Stimulated activated CD8-positive, alpha-beta memory T cell treated with anti-CD3 and anti-CD28 coated beads, Interleukin-7, amount 100 ng/mL, for 24 hours (primary cell): ENCODE measurements around the gene KCNMA1.

ENCODE experiments used
- DNase-seq: peaks from one replicate; pipeline ENCODE4 v3.0.0-alpha.2; 2020; ENCODE audit warnings: low read depth

The KCNMA1 gene

DNA sequence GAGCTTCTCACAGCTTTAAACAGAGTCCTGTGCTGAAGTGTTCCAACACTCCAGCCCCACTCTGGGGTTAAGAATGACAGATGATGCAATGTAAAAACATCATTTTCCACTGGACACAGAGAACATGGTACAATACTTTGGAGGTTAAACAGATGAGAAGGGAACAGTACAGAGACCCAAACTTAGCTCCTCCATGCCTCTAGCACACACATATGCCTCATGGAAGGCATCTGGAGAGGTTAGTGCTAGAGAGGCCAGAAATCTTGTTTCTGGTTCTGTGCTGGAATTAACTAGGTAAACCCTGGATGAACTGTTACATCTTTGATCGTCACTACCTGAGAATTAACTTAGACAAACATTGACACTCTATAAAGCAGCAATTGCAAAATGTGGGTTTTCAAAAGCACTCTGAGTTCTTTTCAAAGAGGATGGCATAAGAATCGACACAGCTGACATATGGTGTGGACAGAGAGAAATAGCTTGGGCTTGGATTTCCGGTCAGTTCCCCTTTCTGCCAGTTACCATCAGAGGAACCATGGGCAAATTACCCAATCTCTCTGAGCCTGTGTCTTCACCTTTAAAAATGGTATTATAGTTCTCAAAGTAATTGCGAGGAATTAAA lies 81.9 kb downstream of the KCNMA1 start:
- no peak for DNase-seq

DNA sequence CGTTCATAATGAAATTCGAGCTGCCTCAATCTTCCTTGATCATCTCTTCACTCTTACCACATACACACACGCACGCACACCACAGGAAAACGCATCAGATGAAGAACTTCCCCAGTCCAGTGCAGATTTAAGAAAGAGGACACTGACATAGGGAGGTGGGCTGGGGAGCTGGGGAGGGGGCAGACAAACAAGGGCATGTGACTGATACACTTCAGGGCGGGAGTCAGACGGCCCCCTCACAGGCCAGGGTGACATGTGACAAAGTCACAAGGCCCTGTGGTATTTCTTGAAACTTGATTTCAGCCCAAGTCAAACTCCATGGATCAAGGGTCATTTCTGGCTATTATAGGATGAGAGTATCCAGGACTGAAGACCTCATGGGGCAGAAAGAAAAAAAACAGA lies 82.6 kb downstream of the KCNMA1 start:
- no peak for DNase-seq

DNA sequence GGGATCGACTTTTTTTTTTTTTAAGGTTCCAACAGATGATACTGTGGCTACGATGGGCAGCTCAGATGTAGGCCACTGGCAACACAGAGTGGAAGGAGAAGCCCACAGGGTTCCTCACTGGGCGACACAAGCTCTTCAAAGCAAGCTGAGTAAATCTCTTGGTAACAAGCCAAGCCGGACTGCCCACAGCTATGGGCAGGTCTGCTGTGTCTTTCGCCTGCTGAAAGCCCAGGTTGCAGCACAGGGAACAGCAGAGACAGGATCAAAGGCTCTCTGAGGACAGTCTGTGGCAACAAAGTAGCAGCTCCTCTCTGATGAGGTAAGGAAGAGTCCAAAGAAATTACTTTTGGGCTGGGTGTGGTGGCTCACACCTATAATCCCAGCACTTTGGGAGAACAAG lies 83.6 kb downstream of the KCNMA1 start:
- no peak for DNase-seq

DNA sequence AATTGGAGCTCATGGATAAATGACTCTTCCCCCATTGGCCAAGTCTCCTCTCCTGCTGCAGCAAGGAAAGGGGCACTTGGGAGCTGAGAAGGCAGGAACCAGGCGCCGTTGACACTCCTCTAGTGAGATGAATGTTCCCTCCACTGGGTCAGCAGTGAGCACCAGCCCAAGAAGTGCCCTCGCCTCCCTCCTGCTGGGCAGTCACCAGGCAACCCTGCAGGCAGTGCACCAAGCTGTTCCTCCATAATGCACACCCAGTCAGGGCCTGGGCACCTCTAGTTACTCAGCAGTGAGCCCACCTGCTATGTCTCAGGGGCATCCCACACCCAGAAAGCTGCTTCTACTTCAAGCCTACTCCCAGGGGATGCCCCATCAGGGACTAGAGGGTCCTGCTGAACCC lies 84.3 kb downstream of the KCNMA1 start:
- DNase-seq, result no peak

DNA sequence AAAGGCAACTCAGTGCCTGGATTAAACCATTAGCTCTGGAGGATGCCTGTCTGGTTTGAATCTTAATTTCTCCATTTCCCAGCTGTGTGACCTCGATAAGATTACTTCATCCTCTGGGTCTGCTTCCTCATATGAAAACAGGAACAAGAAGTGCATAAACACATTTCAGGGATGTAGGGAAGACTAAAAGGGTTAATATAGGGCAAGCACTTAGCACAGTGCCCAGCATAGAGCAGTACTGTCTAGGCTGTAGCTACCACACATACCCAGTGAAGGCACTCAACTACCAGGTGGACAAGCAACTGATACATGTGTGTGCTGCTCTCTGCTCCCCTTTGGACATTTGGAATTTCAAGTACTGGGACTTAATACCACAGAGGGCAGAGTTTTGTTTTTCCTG lies 85.4 kb downstream of the KCNMA1 start:
- DNase-seq, result no peak

DNA sequence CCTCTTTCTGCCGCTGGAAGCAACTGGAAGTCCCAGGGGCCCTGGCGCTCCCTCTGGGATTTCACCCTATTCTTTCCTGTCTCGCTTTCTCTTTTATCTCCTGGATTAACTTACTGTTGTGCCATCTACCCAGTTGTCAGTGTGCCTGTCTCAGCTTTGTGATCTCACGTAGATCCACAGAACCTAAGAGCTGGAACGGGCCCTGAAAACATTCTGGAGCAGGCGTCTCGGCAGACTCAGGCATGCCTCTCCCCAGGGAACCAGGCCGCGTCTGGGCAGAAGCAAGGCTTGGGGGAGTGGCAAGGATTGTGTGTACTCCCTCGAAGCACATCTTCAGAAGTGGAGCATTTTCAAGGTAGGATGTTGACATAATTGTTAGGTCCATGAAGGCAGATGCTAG lies 87.2 kb downstream of the KCNMA1 start:
- no peak for DNase-seq

DNA sequence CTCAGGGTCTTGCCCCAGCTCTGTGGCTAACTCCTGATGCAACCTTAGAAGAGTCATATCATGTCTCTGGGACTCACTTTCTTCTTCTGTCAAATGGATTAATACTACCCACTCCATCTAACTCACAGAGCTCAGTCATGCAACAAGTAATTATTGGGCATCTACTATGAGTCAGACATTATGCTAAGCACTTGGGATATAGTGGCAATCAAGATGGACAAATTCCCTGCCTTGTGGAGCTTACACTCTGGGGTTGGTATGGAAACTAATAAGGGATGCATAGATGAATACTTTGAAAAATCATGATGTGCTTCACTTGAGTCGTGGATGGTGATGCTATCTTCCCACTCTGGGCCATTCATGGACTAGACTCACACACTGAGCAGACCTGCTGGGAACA lies 88.9 kb downstream of the KCNMA1 start:
- no peak for DNase-seq

DNA sequence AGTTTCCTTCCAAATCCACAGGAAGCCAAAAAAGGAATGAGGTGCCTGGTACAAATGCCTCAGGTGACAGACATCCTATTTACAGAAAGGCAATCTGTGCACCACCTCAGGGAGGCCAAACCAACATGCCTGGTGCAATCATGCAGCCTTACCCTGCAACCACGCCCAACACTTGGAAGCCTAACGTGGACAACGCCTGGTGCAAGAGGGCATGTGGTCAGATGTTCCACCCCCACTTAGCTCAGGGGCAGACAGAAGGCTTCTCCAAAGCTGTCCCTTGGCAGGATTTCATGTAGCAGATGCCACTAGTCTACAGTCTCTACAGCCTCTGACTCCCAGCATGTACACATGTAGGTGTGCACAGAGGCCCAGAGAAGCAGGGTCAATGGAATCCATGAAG lies 89.5 kb downstream of the KCNMA1 start:
- no peak for DNase-seq

DNA sequence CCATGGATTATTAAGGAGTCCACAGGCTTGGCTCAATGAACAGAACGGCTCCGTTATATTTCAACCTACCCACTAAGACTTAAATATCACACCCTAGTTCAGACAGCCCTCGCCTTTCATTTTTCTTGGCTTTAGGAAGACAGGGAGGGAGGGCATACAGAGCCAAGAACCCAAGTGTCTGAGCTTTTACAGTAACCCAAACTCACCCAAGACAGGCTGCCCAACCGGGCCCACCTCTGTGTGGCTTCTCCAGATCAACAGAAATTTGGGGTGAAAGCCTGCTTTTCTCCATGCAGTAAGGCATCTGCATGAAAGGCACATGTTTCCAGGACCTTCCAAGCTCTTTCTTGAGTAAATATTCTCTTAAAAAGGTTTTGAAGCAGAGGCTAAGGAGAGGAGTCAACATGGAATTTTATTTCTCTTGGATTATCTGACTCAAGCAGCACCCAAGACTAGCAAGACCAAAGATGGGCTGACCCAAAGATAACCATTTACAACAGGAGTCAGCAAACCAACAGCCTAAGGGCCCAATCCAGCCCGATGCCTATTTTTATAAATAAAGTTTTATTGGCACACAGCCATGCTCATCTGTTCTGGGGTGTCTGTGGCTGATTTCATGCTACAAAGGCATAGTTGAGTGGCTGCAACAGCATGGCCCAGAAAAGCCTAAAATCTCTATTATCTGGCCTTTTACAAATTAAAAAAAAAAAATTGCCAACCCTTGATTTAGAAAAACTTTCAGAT lies 90.1 kb downstream of the KCNMA1 start:
- no peak for DNase-seq

DNA sequence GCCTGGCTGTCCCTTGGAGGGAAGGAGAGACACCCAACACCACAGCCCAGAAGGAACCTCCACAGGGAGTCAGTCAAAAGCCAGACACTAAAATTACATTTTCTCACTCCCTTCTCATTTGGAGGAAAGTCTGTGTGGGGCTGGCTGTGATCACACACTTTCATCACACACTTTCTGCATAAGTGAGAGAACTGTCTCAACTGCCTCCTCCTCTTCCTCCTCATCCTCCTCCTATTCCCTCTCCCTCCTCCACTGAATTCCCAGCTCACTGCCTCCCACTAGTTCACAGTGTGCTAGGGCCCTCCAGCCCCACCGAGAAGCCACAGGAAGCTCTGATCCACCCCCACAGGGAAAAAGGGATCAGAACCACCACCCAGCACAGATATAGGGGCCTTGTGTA lies 91.6 kb downstream of the KCNMA1 start:
- DNase-seq, result no peak

DNA sequence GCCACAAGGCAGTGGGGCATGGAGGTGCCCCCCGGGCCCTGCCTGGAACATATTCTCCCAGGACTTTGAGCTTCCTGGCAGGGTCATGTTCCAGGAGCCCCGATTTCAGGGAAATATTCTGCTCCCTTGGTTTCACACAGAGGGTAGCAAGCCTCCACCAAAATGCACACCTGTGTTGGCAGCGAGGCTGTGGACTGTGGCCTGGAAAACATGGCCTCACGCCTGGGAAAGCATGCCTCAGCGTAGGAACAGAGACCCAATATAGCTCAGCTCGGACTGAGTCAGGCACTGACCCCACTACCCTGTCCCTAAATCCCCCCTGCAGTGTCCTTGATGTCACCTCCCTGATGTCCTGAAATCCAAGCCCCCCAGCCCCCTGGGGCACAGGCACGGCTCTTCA lies 92.0 kb downstream of the KCNMA1 start:
- no peak for DNase-seq

DNA sequence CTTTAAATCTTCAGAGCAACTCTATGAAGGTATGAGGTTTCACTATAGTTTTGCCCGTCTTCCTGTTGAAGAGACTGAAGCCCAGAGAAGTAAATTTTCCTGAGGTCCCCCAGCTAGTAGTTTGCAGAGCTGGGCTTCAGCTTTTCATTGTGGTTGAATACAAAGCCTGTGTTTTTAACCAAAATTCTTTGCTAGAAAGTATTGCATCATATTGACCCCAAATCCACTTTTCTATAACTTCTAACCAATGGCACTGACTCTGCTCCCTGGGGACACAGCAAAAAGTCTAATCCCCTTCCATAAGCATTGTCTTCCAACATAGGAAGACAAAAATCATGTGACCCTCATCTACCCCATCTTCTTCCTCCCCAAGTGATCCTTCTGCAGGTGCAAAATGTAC lies 93.0 kb downstream of the KCNMA1 start:
- no peak for DNase-seq

DNA sequence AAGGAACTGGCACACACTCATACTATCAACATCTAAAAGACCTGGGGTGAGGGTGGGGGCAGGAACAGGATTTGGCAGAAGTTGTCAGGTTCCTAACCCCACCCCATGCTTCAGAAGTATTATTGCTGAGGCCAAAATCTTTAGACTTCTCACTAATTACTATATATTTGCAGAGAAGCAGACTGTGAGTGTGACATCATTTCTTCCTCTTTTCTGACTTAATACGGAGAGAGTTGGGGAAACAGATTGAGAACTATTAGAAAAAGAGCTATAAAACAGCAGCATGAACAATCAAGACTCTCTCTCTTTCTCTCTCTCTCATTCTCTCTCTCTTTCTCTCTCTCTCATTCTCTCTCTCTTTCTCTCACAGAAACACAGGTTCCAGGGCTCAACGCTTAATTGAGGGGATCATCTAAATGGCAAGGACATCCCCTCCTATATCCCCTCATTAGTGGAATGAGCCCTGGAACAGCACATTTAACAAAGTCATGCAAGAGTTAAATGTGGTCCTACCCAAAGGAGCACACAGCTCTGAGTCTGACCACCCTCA lies 94.8 kb downstream of the KCNMA1 start:
- DNase-seq, result no peak

DNA sequence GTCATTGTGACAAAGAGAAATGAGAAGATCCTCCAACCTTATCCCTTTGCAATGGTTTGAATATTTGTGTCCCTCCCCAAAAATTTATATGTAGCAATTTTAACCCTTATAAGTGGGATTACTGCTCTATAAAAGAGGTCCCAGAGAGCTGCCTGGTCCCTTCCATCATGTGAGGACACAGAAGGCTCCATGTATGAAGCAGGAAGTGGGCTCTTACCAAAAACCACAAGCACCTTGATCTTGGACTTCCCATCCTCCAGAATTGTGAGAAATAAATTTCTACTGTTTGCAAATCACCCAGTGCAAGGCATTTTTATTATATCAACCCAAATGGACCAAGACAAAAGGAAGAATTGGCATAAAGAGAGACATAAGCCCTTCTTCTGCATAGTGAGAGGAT lies 95.7 kb downstream of the KCNMA1 start:
- no peak for DNase-seq

DNA sequence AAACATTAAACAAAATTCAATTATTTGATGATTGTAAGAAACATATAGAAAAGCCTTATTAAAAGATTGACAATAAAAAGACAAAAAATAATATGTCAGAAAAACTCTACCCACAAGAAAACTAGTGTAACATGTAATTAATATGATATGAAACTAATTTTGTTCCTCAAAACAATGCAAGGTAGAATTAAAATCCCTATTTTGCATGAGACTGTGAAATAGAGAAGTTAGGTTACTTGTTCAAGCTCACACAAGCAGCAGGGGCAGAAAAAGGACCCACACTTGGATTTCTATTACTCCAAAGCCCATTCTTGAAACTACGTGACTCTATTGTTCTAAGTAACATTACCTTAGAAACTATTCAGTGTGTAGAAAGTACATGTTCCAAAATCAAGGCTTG lies 96.4 kb downstream of the KCNMA1 start:
- DNase-seq, result no peak

DNA sequence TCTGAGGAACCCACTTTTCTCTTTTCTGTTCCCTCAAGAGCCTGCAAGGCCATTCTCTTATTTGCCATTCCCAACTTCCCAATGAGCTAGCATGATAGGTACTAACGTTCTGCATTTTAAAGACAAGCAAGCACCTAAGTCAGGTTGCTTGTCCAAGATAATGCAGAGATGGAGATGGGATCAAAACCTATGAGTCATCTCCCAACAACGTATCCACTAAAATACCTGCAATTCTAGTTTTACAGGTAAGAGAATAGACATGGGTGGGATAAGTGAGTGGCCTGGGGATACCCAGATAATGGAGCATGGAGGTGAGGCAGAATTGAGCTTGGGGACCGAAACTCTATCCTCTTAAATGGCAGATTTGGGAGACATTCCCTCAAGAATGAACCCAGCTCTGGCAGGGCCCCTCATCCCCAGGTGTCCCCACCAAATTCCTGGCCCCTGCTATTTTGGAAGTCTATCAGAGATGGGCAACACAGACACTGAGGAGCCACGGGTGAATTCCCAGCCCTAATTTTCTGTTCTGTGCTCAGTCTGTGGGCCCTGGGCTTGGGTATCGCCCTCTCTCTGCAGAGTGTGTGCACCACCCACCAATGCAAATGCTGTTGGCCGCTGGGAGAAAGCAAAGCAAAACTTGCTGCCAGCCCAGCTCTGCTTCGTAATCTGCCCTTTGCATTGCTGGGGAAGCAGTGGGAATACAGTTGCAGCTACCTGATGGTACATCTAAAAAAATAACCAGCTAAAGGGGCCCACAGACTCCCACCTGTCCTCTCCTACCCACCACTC lies 98.3 kb downstream of the KCNMA1 start:
- DNase-seq, result no peak

DNA sequence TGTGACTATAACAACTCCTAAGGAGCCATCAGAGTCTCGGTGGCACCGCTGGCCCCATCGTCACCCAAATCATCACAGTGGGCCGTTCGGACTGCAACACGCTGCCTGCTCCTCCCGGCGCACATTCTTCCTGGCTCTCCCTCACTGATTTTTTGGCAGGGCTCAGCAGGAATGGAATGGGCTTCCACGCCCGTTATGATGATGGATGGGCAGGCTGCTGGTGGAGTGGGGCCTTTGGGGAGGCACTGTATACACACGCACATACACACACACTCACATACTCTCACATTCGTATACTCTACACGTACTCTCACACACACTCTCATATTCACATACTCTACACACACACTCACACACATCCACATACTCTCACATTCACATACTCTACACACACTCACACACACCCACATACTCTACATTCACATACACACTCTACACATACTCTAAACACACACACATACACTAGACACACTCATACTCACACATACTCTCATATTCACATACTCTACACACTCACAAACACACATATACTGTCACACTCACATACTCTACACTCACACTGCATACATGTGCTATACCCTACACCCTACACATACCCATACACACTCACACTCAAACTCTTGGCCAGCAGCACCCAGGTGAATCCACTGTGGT lies 99.8 kb downstream of the KCNMA1 start:
- no peak for DNase-seq

DNA sequence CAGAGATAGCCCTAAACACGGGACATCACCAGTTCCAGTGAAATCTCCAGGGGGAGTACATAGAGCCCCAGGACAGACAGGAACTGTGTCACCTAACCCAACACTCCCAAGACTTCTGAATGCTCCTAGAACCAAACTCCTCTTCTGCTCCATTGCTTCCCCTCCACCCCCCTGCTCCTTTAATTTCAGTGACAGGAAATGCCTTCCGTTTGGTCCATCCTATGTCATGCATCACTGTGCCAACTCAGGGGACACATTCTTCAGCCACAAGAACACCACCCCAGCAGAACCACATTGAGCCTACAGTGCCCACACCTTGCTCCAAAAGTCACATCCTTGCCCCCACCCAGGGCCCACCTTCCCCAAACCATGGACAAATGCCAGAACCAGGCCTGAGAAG lies 100.5 kb downstream of the KCNMA1 start:
- no peak for DNase-seq

DNA sequence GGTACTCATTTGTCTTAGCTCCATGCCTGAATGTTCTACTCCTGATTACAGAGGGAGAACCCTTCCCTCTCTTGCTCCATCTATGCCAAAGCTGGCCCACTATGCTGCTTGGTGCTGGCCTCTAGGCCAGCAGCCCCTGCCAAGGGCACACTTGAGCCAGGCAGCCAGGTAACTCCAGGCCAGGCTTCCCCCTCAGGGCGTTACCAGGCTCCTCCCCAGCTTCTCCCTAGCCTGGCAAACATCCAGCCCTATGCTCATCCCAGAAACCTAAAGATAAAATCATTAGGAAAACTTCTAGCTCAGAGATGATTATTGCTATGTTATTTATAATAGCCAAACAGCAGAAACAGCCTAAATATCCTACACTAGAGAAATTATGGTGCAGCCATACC lies 103.7 kb downstream of the KCNMA1 start:
- no peak for DNase-seq

DNA sequence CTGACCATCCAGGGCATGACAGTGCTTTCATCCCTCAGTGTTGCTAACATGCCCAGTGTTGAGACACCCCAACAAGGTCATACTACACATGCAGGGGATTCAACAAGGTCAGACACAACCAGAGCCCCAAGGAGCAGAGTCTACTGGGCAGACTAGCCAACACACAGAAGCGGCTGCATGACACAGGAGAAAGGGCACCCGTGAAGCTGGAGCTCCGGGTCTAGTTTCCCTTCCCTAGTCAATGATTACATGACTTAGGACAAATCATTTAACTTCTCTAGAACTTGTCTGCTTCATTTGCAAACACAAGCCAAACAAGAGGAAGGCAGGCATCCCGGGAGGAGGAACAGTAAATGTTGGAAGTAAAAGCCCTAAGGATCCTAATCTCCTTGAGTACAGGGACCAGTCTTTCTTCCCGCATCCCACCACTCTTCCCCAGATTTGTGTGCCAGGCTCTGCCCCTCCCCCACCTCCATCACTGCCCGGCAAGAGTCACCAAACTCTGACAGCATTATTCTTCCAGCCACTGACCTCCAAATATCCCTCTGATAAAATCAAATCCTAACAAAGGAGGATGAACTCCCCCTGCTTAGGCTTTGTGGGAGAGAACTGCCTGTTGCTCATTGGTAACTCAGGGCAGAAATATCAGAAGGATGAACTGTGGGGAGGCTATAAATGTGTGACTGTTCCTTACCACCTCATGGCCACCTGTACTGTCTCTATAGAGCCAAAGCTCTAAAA lies 104.3 kb downstream of the KCNMA1 start:
- no peak for DNase-seq

DNA sequence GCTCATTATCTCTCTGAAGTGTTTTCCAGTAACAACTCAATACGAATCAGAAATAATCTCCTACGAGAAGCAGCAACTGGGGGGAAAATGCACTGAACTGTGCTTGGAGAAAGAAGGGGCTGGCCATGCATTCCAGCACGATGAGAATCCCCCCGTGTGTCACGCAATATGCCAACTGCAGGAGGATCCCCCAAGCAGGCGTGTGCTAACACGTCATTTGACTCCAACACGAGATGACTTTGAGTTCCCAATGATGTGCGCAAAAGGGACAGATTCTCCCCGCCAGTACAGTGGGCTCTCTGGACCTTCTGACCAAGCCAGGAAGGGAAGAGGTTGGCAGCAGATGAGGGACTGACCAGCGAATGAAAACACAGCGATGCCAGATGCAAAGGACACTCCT lies 105.5 kb downstream of the KCNMA1 start:
- DNase-seq, result no peak
